GM10266 (cell line): ENCODE measurements around the gene RUFY2.
A peak's percentile ranks its signal among the peaks of the same experiment; 100 is the strongest.
"Not testable (repeated sequence)": the region's sequence is repeated elsewhere in the genome, so short reads cannot be mapped to it uniquely, and the experiment has no call there.

Experiments
- DNase-seq: peaks from one replicate; pipeline ENCODE4 v3.0.0; 2012; ENCODE audit errors: extremely low spot score
- CTCF ChIP-seq: IDR thresholded peaks from 2 replicates; pipeline ENCODE4 v1.5.1; 2012; ENCODE audit warnings: mild to moderate bottlenecking, low read depth; ENCODE audit not compliant: control insufficient read depth, insufficient read depth; ENCODE audit errors: missing control alignments

Gene RUFY2

GRCh38 chr10:68406815-68407548, at the start of gene RUFY2:
RUFY2 (minus strand) TSS chr10:68407277; CDS start chr10:68407189, 88 bp downstream.
- peak; percentile 90 for TF ChIP-seq CTCF
- DNase-seq, result peak; percentile 94

GRCh38 chr10:68449698-68450097, 42.6 kb upstream of the RUFY2 start:
- not testable (repeated sequence) for DNase-seq

- no peak for TF ChIP-seq CTCF
- no peak for DNase-seq
These were observed 39.1 kb upstream of the RUFY2 start for GRCh38 chr10:68446179-68446578.

GRCh38 chr10:68442971-68443370, 35.9 kb upstream of the RUFY2 start:
- DNase-seq, result no peak
- no peak for TF ChIP-seq CTCF

- no peak for TF ChIP-seq CTCF
- DNase-seq, result no peak
These were observed 33.8 kb upstream of the RUFY2 start for GRCh38 chr10:68440898-68441297.

GRCh38 chr10:68435803-68436202, 28.7 kb upstream of the RUFY2 start:
- no peak for TF ChIP-seq CTCF
- DNase-seq, result no peak

GRCh38 chr10:68434657-68435056, 27.6 kb upstream of the RUFY2 start:
- DNase-seq, result no peak
- no peak for TF ChIP-seq CTCF

GRCh38 chr10:68428396-68429104, 21.5 kb upstream of the RUFY2 start:
- TF ChIP-seq CTCF, result no peak
- no peak for DNase-seq
